Colonic mucosa (tissue), 4 donors: Measurements from ENCODE around the gene OBP2B. TPM values are rescaled to one million over a fixed set of nuclear protein-coding genes. Genes with fewer than 3 reads are reported as not detected.

Source experiments
- DNase-seq: peaks from one replicate; pipeline ENCODE4 v3.0.0-alpha.2; 2020
- H3K27ac ChIP-seq: fragments of 200-600 bp; one replicate; pipeline ENCODE4 v1.8.0; 2021
- H3K27me3 ChIP-seq: fragments of 200-600 bp; one replicate; pipeline ENCODE4 v1.8.0; 2021
- H3K36me3 ChIP-seq: fragments of 200-600 bp; one replicate; pipeline ENCODE4 v1.8.0; 2021
- H3K4me1 ChIP-seq: fragments of 200-600 bp; one replicate; pipeline ENCODE4 v1.8.0; 2021; ENCODE audit warnings: mild to moderate bottlenecking
- H3K4me3 ChIP-seq: fragments of 200-600 bp; one replicate; pipeline ENCODE4 v1.8.0; 2021
- H3K9ac ChIP-seq, 2 donors: one replicate each; pipeline ENCODE4 v1.7.0; 2013; ENCODE audit warnings: control low read depth in 2 of 2, low read depth in 2 of 2, low read length in 2 of 2
- H3K9me3 ChIP-seq: fragments of 200-600 bp; one replicate; pipeline ENCODE4 v1.8.0; 2021
- CTCF ChIP-seq: fragments of 200-600 bp; IDR thresholded peaks from one replicate; pipeline ENCODE4 v1.8.0; 2022; ENCODE audit warnings: antibody characterized with exemption, mild to moderate bottlenecking
- intact Hi-C: fragments of 100-400 bp; cut with DNase I; formaldehyde crosslinking; loops from one replicate; pipeline ENCODE4 v1.14.1; 2022
- total RNA-seq, 2 donors: library from RNA; stranded (reverse); fragmentation: NEBNext Ultra II Directional in 1 of 2; extraction: Animal tissue kit (Norgen Biotek cat#: 25700) in 1 of 2; gene quantifications; one replicate each; pipeline ENCODE4 v1.2.1, GENCODE V29; 2021
- donor health status: healthy.
- donor health status: DM: no; HTN: no; CAD: no.
- donor health status: DM: no; HTN: no; CAD: no.

Gene OBP2B
- total RNA-seq, 2 donors from 2014 or later: not detected

- intact Hi-C loops: no loop called here
- no peak overlapping the region for H3K27ac ChIP-seq
- peak; percentile 16 for DNase-seq
- H3K4me3 ChIP-seq: no peak overlapping the region
- no peaks in the 10 kb centered on the region for H3K36me3 ChIP-seq
- peaks cover 3% of the 10 kb centered on the region for H3K4me1 ChIP-seq
- no peak overlapping the region for H3K9ac ChIP-seq
- no peaks in the 10 kb centered on the region for H3K27me3 ChIP-seq
- no peaks in the 10 kb centered on the region for H3K9me3 ChIP-seq
- TF ChIP-seq CTCF: no peak
These were observed 42.7 kb downstream of the OBP2B start for GRCh38 chr9:133166392-133166791.

GRCh38 chr9:133165452-133165730 lies 43.7 kb downstream of the OBP2B start:
- Histone ChIP-seq H3K27ac (no peak overlapping the region), H3K4me3 (no peak overlapping the region), H3K4me1 (peaks cover 3% of the 10 kb centered on the region), H3K27me3 (no peaks in the 10 kb centered on the region), H3K9me3 (no peaks in the 10 kb centered on the region), H3K36me3 (no peaks in the 10 kb centered on the region), H3K9ac (no peak overlapping the region)
- intact Hi-C loops: no loop called here
- TF ChIP-seq CTCF: no peak
- no peak for DNase-seq

DNA sequence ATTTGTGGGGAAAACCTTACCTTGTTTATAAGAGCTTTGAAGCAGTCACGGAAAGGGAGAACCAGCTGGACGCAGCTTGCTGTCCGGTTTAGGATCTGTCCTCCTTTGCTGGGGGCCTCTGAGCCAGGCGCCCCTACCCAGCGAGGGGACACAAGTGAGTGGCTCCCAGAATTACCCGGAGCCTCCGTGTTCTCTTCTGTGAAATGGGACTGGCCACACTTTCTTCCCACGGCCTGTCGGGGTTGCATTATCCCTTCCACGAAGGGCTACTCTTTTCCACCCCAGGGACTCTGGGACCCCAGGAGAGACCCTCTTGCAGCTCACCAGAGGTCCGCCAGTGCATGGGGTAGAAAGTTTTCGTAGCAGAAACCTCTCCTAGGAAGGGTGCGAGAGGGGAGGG lies 44.9 kb downstream of the OBP2B start:
- H3K27ac ChIP-seq: no peak overlapping the region
- no peak for DNase-seq

DNA sequence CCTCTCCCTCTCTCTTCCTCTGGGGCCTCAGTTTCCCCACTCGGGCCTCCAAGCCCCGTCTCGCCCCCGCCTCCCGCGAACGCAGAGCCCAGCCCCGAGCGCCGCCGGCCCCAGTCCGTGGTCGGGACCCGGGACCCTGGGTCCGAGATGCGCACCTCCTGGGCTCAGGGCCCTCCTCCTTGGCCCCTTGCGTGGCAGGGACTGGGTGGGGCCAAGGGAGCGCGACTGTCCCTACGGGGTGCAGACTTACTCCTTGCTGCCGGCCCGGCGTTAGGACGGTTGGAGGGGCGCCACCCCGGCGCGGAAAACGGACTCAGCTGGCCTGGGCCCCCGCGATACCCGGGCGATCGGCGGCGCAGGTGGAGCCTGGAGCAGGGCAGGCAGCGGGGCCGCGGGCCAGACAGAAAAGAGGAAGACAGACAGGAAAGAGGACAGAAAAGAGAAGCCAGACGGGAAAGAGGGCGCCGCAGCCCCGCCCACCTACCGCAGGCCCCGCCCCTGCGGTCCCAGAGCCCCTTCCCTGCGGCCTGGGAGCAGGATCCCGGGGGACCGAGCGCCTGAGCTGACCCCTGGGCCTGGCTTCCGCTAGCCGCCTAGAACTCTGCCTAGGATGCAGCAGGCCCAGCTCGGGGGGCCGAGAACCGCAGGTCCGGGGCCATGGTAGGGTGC lies 45.4 kb downstream of the OBP2B start, which contains the start of gene GBGT1:
TSS of gene GBGT1 (minus strand) at position 411 of the 669 bp plus-strand sequence. CDS start 1,502 bp downstream, outside the sequence.
- Histone ChIP-seq H3K4me3 (peak within 1 kb of the TSS; percentile 55), H3K4me1 (peaks cover 3% of the 10 kb centered on the region), H3K27me3 (no peaks in the 10 kb centered on the region), H3K9me3 (no peaks in the 10 kb centered on the region), H3K9ac (peak within 1 kb of the TSS; percentile 63 to 77), H3K27ac (peak within 1 kb of the TSS; percentile 16), H3K36me3 (no peaks in the 10 kb centered on the region)
- DNase-seq: peak; percentile 67
- TF ChIP-seq CTCF: no peak
- intact Hi-C loops: no loop called here

More for the DNA sequence above, 44.9 kb downstream of the OBP2B start:
- H3K9ac ChIP-seq: peak overlapping the region; percentile 63 to 77
- no peaks in the 10 kb centered on the region for H3K36me3 ChIP-seq
- TF ChIP-seq CTCF: no peak
- intact Hi-C loops: no loop called here
- H3K9me3 ChIP-seq: no peaks in the 10 kb centered on the region
- H3K27me3 ChIP-seq: no peaks in the 10 kb centered on the region
- H3K4me3 ChIP-seq: peak overlapping the region; percentile 55
- H3K4me1 ChIP-seq: peaks cover 3% of the 10 kb centered on the region

- H3K4me1 ChIP-seq: peaks cover 3% of the 10 kb centered on the region
- DNase-seq: peak; percentile 21
- no peak for TF ChIP-seq CTCF
- no peaks in the 10 kb centered on the region for H3K9me3 ChIP-seq
- intact Hi-C loops: no loop called here
- peak overlapping the region; percentile 16 for H3K27ac ChIP-seq
- peak overlapping the region; percentile 55 for H3K4me3 ChIP-seq
- no peaks in the 10 kb centered on the region for H3K27me3 ChIP-seq
- peak overlapping the region; percentile 63 to 77 for H3K9ac ChIP-seq
- H3K36me3 ChIP-seq: no peaks in the 10 kb centered on the region
These were observed 46.1 kb downstream of the OBP2B start for GRCh38 chr9:133162861-133163503.
